Thyroid gland (tissue), 4 donors: ENCODE results near the gene DIP2C. TPM values are rescaled to one million over a fixed set of nuclear protein-coding genes. Genes with fewer than 3 reads are reported as not detected.
"Not testable (repeated sequence)": the region's sequence is repeated elsewhere in the genome, so short reads cannot be mapped to it uniquely, and the experiment has no call there.

ENCODE experiments used
- DNase-seq, 2 donors: peaks; one replicate each; pipeline ENCODE4 v3.0.0-alpha.2; 2019
- H3K27ac ChIP-seq, 3 donors: fragments of 200-600 bp; sonication (generic); 1 replicate in 2 of 3; 2 replicates in 1 of 3; pipeline ENCODE4 v1.5.1; 2016 to 2019; ENCODE audit warnings: mild to moderate bottlenecking in 1 of 3, moderate library complexity in 1 of 3
- H3K27me3 ChIP-seq: fragments of 200-600 bp; sonication (generic); one replicate; pipeline ENCODE4 v1.5.1; 2019
- H3K36me3 ChIP-seq, 2 donors: fragments of 200-600 bp; sonication (generic); one replicate each; pipeline ENCODE4 v1.5.1; 2016 to 2019
- H3K4me1 ChIP-seq, 2 donors: fragments of 200-600 bp; sonication (generic); one replicate each; pipeline ENCODE4 v1.5.1; 2017 to 2019
- H3K4me3 ChIP-seq, 3 donors: fragments of 200-600 bp; sonication (generic); replicated peaks in 1 of 3; 1 replicate in 2 of 3; 2 replicates in 1 of 3; pipeline ENCODE4 v1.5.1; 2016; ENCODE audit warnings: mild to moderate bottlenecking in 1 of 3
- H3K9me3 ChIP-seq: fragments of 200-600 bp; sonication (generic); one replicate; pipeline ENCODE4 v1.5.1; 2017
- CTCF ChIP-seq, 6 experiments: fragments of 200-600 bp in 3 of 6; fragments of 450-650 bp in 3 of 6; sonication (generic) in 3 of 6; IDR thresholded peaks; one replicate each; pipeline ENCODE4 v1.5.1; 2016 to 2019; ENCODE audit warnings: antibody characterized with exemption in 6 of 6, mild to moderate bottlenecking in 2 of 6, inconsistent platforms in 1 of 6, moderate library complexity in 1 of 6
- POLR2A ChIP-seq, 2 donors: fragments of 450-650 bp; IDR thresholded peaks; one replicate each; pipeline ENCODE4 v1.6.1; 2017; ENCODE audit warnings: antibody characterized with exemption in 2 of 2, mild to moderate bottlenecking in 2 of 2, moderate library complexity in 1 of 2
- WGBS, 2 donors: methylation state at CpG; one replicate each; pipeline ENCODE4 v1.1.5; 2017; 5-methylcytosine and 5-hydroxymethylcytosine counted together
- intact Hi-C: fragments of 100-400 bp; cut with DNase I; formaldehyde crosslinking; loops from one replicate; pipeline ENCODE4 v1.15.1; 2023
- total RNA-seq, 4 donors: library from RNA; depleted of rRNA; stranded (reverse); fragments of >200 nt; gene quantifications; one replicate each; pipeline ENCODE4 v1.2.3, GENCODE V29; 2016

DIP2C gene
- total RNA-seq, 4 donors from 2014 or later: 11.4 to 14.6 (median 12.3) TPM

GRCh38 chr10:682931-683447, 6.5 kb downstream of the DIP2C start:
- 92 to 94% methylated on average over 14 of the region's 14 CpGs for WGBS, 2 donors
- no peaks in the 10 kb centered on the region for H3K36me3 ChIP-seq
- H3K27ac ChIP-seq: no peak overlapping the region
- intact Hi-C loops: no loop called here
- peaks cover 0 to under 1% of the 10 kb centered on the region in 2 donors for H3K4me1 ChIP-seq
- TF ChIP-seq POLR2A (IDR thresholded peaks at IDR 0.05) (no peak), CTCF (IDR thresholded peaks at IDR 0.05) (no peak)
- no peak overlapping the region for H3K4me3 ChIP-seq
- H3K9me3 ChIP-seq: no peaks in the 10 kb centered on the region
- H3K27me3 ChIP-seq: no peaks in the 10 kb centered on the region
- DNase-seq: no peak

- Histone ChIP-seq H3K27ac (no peak overlapping the region), H3K4me1 (no peaks in the 10 kb centered on the region), H3K9me3 (no peaks in the 10 kb centered on the region), H3K36me3 (no peaks in the 10 kb centered on the region), H3K4me3 (no peak overlapping the region), H3K27me3 (no peaks in the 10 kb centered on the region)
- no peak for DNase-seq
- 96% methylated on average over 7 of the region's 9 CpGs for WGBS, 2 donors
- TF ChIP-seq POLR2A (IDR thresholded peaks at IDR 0.05) (no peak), CTCF (IDR thresholded peaks at IDR 0.05) (no peak)
- intact Hi-C loops: no loop called here
Observed at GRCh38 chr10:681670-682318, 7.7 kb downstream of the DIP2C start.

GRCh38 chr10:680745-681144, 8.7 kb downstream of the DIP2C start:
- intact Hi-C loops: no loop called here
- 88 to 95% methylated on average over 12 of the region's 12 CpGs for WGBS, 2 donors
- Histone ChIP-seq H3K27ac (no peak overlapping the region), H3K4me3 (no peak overlapping the region), H3K4me1 (no peaks in the 10 kb centered on the region), H3K36me3 (no peaks in the 10 kb centered on the region), H3K27me3 (no peaks in the 10 kb centered on the region), H3K9me3 (no peaks in the 10 kb centered on the region)
- TF ChIP-seq POLR2A (IDR thresholded peaks at IDR 0.05): no peak
- TF ChIP-seq CTCF (IDR thresholded peaks at IDR 0.05): no peak
- no peak for DNase-seq

GRCh38 chr10:680146-680545, 9.3 kb downstream of the DIP2C start:
- WGBS, 2 donors: 61 to 86% methylated on average over 11 of the region's 11 CpGs
- no peaks in the 10 kb centered on the region for H3K36me3 ChIP-seq
- DNase-seq: no peak
- H3K4me1 ChIP-seq: no peaks in the 10 kb centered on the region
- no peak overlapping the region for H3K4me3 ChIP-seq
- no peak for TF ChIP-seq CTCF (IDR thresholded peaks at IDR 0.05)
- H3K9me3 ChIP-seq: no peaks in the 10 kb centered on the region
- intact Hi-C loops: no loop called here
- H3K27ac ChIP-seq: no peak overlapping the region
- no peaks in the 10 kb centered on the region for H3K27me3 ChIP-seq

GRCh38 chr10:679556-679955, 9.9 kb downstream of the DIP2C start:
- Histone ChIP-seq H3K4me1 (no peaks in the 10 kb centered on the region), H3K4me3 (no peak overlapping the region), H3K9me3 (no peaks in the 10 kb centered on the region), H3K36me3 (no peaks in the 10 kb centered on the region), H3K27ac (no peak overlapping the region), H3K27me3 (no peaks in the 10 kb centered on the region)
- no peak for DNase-seq
- TF ChIP-seq POLR2A (IDR thresholded peaks at IDR 0.05) (no peak), CTCF (IDR thresholded peaks at IDR 0.05) (no peak)
- intact Hi-C loops: no loop called here
- WGBS, 2 donors: 96 to 97% methylated on average over 14 to 15 of the region's 15 CpGs

GRCh38 chr10:678662-679005, 10.8 kb downstream of the DIP2C start:
- not testable (repeated sequence) for H3K27ac ChIP-seq

More at GRCh38 chr10:678662-679005, 10.8 kb downstream of the DIP2C start:
- H3K4me1 ChIP-seq, H3K36me3 ChIP-seq, H3K9me3 ChIP-seq, H3K4me3 ChIP-seq, DNase-seq, intact Hi-C loops, H3K27me3 ChIP-seq: not testable (repeated sequence)
- WGBS, 2 donors: 79 to 93% methylated on average over 3 to 12 of the region's 24 CpGs
